Ascending aorta (tissue), 2 donors: ENCODE data around the gene PCBP3. TPM values are rescaled to one million over a fixed set of nuclear protein-coding genes. Genes with fewer than 3 reads are reported as not detected.

Experiments used
- DNase-seq, 2 donors: peaks; one replicate each; pipeline ENCODE4 v3.0.0-alpha.2; 2019; ENCODE audit warnings: low spot score in 2 of 2
- H3K27ac ChIP-seq, 2 donors: fragments of 200-600 bp; sonication (generic); one replicate each; pipeline ENCODE4 v1.5.1; 2016 to 2017; ENCODE audit warnings: mild to moderate bottlenecking in 1 of 2
- H3K27me3 ChIP-seq: fragments of 200-600 bp; sonication (generic); one replicate; pipeline ENCODE4 v1.5.1; 2017
- H3K36me3 ChIP-seq, 2 donors: fragments of 200-600 bp; sonication (generic); one replicate each; pipeline ENCODE4 v1.5.1; 2016
- H3K4me1 ChIP-seq, 2 donors: fragments of 200-600 bp; sonication (generic); one replicate each; pipeline ENCODE4 v1.5.1; 2016 to 2017; ENCODE audit warnings: mild to moderate bottlenecking in 1 of 2
- H3K4me3 ChIP-seq, 2 donors: fragments of 200-600 bp; sonication (generic); one replicate each; pipeline ENCODE4 v1.5.1; 2016 to 2017; ENCODE audit warnings: mild to moderate bottlenecking in 1 of 2
- H3K9me3 ChIP-seq, 2 donors: fragments of 200-600 bp; sonication (generic); one replicate each; pipeline ENCODE4 v1.5.1; 2016
- CTCF ChIP-seq, 3 experiments: fragments of 200-600 bp in 2 of 3; fragments of 450-650 bp in 1 of 3; sonication (generic) in 2 of 3; IDR thresholded peaks; one replicate each; pipeline ENCODE4 v1.5.1; 2016 to 2019; ENCODE audit warnings: antibody characterized with exemption in 3 of 3, mild to moderate bottlenecking in 1 of 3, moderate library complexity in 1 of 3
- intact Hi-C: fragments of 100-400 bp; cut with DNase I; formaldehyde crosslinking; loops from one replicate; pipeline ENCODE4 v1.15.1; 2023
- total RNA-seq: library from RNA; depleted of rRNA; stranded (reverse); fragments of >200 nt; gene quantifications from one replicate; pipeline ENCODE4 v1.1.0, GENCODE V29; 2016

The PCBP3 gene
- total RNA-seq, 1 donor from 2014 or later = not detected

GRCh38 chr21:45824546-45825215, 181.2 kb downstream of the PCBP3 start:
- no peak for DNase-seq
- Histone ChIP-seq H3K4me1 (no peaks in the 10 kb centered on the region), H3K27me3 (no peaks in the 10 kb centered on the region), H3K4me3 (no peak overlapping the region), H3K27ac (no peak overlapping the region), H3K9me3 (no peaks in the 10 kb centered on the region), H3K36me3 (no peaks in the 10 kb centered on the region)
- intact Hi-C loops = no loop called here
- TF ChIP-seq CTCF (IDR thresholded peaks at IDR 0.05) = no peak

GRCh38 chr21:45825219-45825618, 181.7 kb downstream of the PCBP3 start:
- no peaks in the 10 kb centered on the region for H3K27me3 ChIP-seq
- H3K27ac ChIP-seq = no peak overlapping the region
- intact Hi-C loops = no loop called here
- no peak for TF ChIP-seq CTCF (IDR thresholded peaks at IDR 0.05)
- H3K9me3 ChIP-seq = no peaks in the 10 kb centered on the region
- H3K4me1 ChIP-seq = no peaks in the 10 kb centered on the region
- no peaks in the 10 kb centered on the region for H3K36me3 ChIP-seq
- no peak overlapping the region for H3K4me3 ChIP-seq
- no peak for DNase-seq

- intact Hi-C loops = no loop called here
- Histone ChIP-seq H3K27me3 (no peaks in the 10 kb centered on the region), H3K4me1 (no peaks in the 10 kb centered on the region), H3K27ac (no peak overlapping the region), H3K9me3 (no peaks in the 10 kb centered on the region), H3K4me3 (no peak overlapping the region), H3K36me3 (no peaks in the 10 kb centered on the region)
- no peak for DNase-seq
- no peak for TF ChIP-seq CTCF (IDR thresholded peaks at IDR 0.05)
These were observed 183.3 kb downstream of the PCBP3 start for GRCh38 chr21:45826676-45827301.

- Histone ChIP-seq H3K36me3 (no peaks in the 10 kb centered on the region), H3K27ac (no peak overlapping the region), H3K4me1 (no peaks in the 10 kb centered on the region), H3K9me3 (no peaks in the 10 kb centered on the region), H3K4me3 (no peak overlapping the region), H3K27me3 (no peaks in the 10 kb centered on the region)
- no peak for TF ChIP-seq CTCF (IDR thresholded peaks at IDR 0.05)
- intact Hi-C loops = no loop called here
- DNase-seq = no peak
These were observed 183.8 kb downstream of the PCBP3 start for GRCh38 chr21:45827302-45827692.

- H3K4me1 ChIP-seq = no peaks in the 10 kb centered on the region
- DNase-seq = no peak
- no peak for TF ChIP-seq CTCF (IDR thresholded peaks at IDR 0.05)
- H3K4me3 ChIP-seq = no peak overlapping the region
- H3K9me3 ChIP-seq = no peaks in the 10 kb centered on the region
- H3K27me3 ChIP-seq = no peaks in the 10 kb centered on the region
- H3K27ac ChIP-seq = no peak overlapping the region
- intact Hi-C loops = no loop called here
- no peaks in the 10 kb centered on the region for H3K36me3 ChIP-seq
These were observed 184.5 kb downstream of the PCBP3 start for GRCh38 chr21:45827881-45828579.
